H1 (cell line): Measurements from ENCODE around the gene MAP6. TPM values are rescaled to one million over a fixed set of nuclear protein-coding genes. Genes with fewer than 3 reads are reported as not detected.

Experiments
- EZH2 ChIP-seq: fragments of 200-600 bp; sonication (generic); IDR thresholded peaks from 2 replicates; pipeline ENCODE4 v1.7.1; 2012; ENCODE audit warnings: low read depth, mild to moderate bottlenecking, moderate library complexity, low read length, inconsistent platforms; ENCODE audit not compliant: severe bottlenecking
- MAFK ChIP-seq: IDR thresholded peaks from 2 replicates; pipeline ENCODE4 v1.6.1; 2012; ENCODE audit warnings: low read depth, mild to moderate bottlenecking, improper control_type of control experiment, low read length
- NRF1 ChIP-seq: IDR thresholded peaks from 2 replicates; pipeline ENCODE4 v1.6.1; 2011; ENCODE audit warnings: mild to moderate bottlenecking, low read depth, low read length, improper control_type of control experiment
- POLR2AphosphoS5 ChIP-seq: IDR thresholded peaks from 2 replicates; pipeline ENCODE4 v1.6.1; 2011; ENCODE audit warnings: low read depth, low read length
- RFX5 ChIP-seq: IDR thresholded peaks from 2 replicates; pipeline ENCODE4 v1.6.1; 2011; ENCODE audit warnings: low read depth, low read length, improper control_type of control experiment, borderline replicate concordance
- SAP30 ChIP-seq: fragments of 300-600 bp; sonication (generic); IDR thresholded peaks from 2 replicates; pipeline ENCODE4 v1.7.1; 2012; ENCODE audit warnings: low read length, moderate library complexity, mild to moderate bottlenecking, inconsistent platforms; ENCODE audit not compliant: insufficient read depth, insufficient replicate concordance
- SIX5 ChIP-seq: IDR thresholded peaks from 2 replicates; pipeline ENCODE4 v1.6.1; 2011; ENCODE audit warnings: mild to moderate bottlenecking, low read depth, low read length
- polyA plus RNA-seq, 7 experiments: library from polyadenylated mRNA; depleted of rRNA in 3 of 7; stranded (reverse) in 5 of 7; unstranded in 2 of 7; fragments of >200 nt in 5 of 7; fragments of 200-250 nt in 2 of 7; gene quantifications; 1 replicate in 5 of 7; 2 replicates in 1 of 7; 4 replicates in 1 of 7; pipeline versions ENCODE4 v1.2.1 to v1.2.3, GENCODE V29; 2011 to 2013; ENCODE audit warnings: missing spikeins in 2 of 7, mixed read lengths in 2 of 7
- total RNA-seq: library from RNA; stranded (reverse); fragmentation: NEBNext Ultra II Directional; extraction: Animal tissue kit (Norgen Biotek cat#: 25700); gene quantifications from 2 replicates; pipeline ENCODE4 v1.2.1, GENCODE V29; 2021

The MAP6 gene
- total and polyA plus RNA-seq, 2 of the 8 experiments (the other 6 are each of a cell fraction or from before 2014, with no cell fraction given) = 0.54 to 0.89 TPM

GRCh38 chr11:75553889-75554257, 115.0 kb downstream of the MAP6 start (continued):
- TF ChIP-seq EZH2 = no peak
- TF ChIP-seq NRF1 = no peak
- no peak for TF ChIP-seq POLR2AphosphoS5
- no peak for TF ChIP-seq MAFK
- TF ChIP-seq RFX5 = no peak
- no peak for TF ChIP-seq SIX5
- no peak for TF ChIP-seq SAP30
